ENCODE data around the gene PCDH9. TPM values are rescaled to one million over a fixed set of nuclear protein-coding genes. Genes with fewer than 3 reads are reported as not detected.

The PCDH9 gene
- total and polyA plus RNA-seq, 2 experiments from 2014 or later = 0.31 to 0.52 TPM

DNA sequence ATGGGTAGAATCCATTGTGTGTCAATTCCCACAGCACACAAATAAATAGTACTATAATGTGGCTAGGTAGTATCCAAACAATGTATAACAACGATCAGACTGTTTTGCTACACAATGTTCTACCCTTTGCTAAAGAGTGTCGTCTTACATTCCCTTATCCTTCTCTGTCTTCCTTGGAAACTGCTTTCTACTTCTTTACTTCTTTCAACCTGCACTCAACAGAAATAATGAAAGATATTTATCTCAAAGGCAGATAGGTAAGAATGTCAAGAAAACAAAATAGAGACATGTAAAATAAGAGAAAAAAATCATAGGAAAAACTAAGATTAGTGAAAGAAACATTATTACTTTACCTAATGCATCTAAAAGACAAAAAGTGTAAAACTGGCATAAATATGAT is 814.7 kb downstream of the PCDH9 start:
- no peaks in the 10 kb centered on the region for H3K36me3 ChIP-seq (ENCODE audit: insufficient read depth)
- no peak overlapping the region for H3K27ac ChIP-seq (ENCODE audit: low read depth)
- no peaks in the 10 kb centered on the region for H3K4me1 ChIP-seq (ENCODE audit: insufficient read depth)
- 0 out of 3 replicates have a peak, but pooled peaks cover 2% of the 10 kb centered on the region for H3K4me1 Mint-ChIP-seq
- peaks cover 14% of the 10 kb centered on the region; the same call in 1 of the 3 replicates for H3K36me3 Mint-ChIP-seq (ENCODE audit: low read depth)
- no peak overlapping the region for H2AFZ ChIP-seq
- H3K27me3 Mint-ChIP-seq (ENCODE audit: insufficient read depth, low read depth, poor library complexity) = no peaks in the 10 kb centered on the region
- no peaks in the 10 kb centered on the region for H3K9me2 ChIP-seq (ENCODE audit: insufficient read depth)
- peaks cover 17% of the 10 kb centered on the region for H3K9me3 Mint-ChIP-seq
- H3K27me3 ChIP-seq (ENCODE audit: insufficient read depth) = no peaks in the 10 kb centered on the region
- no peak for DNase-seq (ENCODE audit: low spot score)
- TF ChIP-seq, protein P1, sequence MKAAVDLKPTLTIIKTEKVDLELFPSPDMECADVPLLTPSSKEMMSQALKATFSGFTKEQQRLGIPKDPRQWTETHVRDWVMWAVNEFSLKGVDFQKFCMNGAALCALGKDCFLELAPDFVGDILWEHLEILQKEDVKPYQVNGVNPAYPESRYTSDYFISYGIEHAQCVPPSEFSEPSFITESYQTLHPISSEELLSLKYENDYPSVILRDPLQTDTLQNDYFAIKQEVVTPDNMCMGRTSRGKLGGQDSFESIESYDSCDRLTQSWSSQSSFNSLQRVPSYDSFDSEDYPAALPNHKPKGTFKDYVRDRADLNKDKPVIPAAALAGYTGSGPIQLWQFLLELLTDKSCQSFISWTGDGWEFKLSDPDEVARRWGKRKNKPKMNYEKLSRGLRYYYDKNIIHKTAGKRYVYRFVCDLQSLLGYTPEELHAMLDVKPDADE (IDR thresholded peaks at IDR 0.05) = no peak
- ATAC-seq = no peak
- no peak overlapping the region for H3K4me3 ChIP-seq
- no peak overlapping the region for H3K4me2 ChIP-seq
- H3K27ac Mint-ChIP-seq = no peak overlapping the region
- no peaks in the 10 kb centered on the region for H4K20me1 ChIP-seq (replicated peaks; ENCODE audit: insufficient read depth)
- no peaks in the 10 kb centered on the region for H3F3A ChIP-seq (replicated peaks; ENCODE audit: low read depth)
- H3K79me2 ChIP-seq (replicated peaks; ENCODE audit: insufficient read depth) = no peaks in the 10 kb centered on the region
- H3K4me3 Mint-ChIP-seq = no peak overlapping the region

DNA sequence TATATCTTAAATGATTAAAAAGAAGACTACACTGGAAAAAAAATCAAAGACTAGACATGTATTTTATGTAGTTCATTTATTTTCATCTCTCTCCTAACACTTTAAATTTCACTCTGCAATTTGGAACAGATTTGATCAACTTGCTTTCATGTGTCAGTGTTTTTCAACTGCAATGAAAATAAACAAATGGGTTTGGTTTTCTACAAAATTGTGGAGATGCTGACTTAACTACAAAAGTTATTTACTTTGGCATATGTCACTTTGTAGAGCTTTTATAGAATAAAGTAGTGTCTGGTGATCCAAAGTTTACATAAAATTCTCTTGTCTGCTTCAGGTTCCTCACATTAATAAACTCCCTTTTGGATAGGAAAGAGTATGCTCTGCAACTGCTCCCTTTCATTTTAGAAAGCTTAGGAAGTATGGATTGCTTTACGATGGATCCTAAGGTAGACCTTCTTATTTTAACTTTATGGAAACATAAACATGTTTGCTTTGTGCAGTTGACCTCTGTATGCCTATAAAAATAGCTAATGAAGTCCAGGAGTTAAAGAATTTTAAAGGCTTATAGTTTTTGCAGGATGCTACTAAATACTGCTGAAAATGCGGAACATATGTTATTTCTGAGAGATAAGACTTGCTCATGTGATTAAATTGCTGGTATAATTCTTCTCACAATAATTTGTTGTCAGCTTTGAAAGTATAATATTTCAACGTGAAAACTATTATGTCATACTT is 815.9 kb downstream of the PCDH9 start:
- TF ChIP-seq CREB1 (CRISPR knock-in tag; IDR thresholded peaks at IDR 0.05; ENCODE audit: low read depth) (no peak), EZH2phosphoT487 (IDR thresholded peaks at IDR 0.05; ENCODE audit: unreplicated experiment) (no peak)

DNA sequence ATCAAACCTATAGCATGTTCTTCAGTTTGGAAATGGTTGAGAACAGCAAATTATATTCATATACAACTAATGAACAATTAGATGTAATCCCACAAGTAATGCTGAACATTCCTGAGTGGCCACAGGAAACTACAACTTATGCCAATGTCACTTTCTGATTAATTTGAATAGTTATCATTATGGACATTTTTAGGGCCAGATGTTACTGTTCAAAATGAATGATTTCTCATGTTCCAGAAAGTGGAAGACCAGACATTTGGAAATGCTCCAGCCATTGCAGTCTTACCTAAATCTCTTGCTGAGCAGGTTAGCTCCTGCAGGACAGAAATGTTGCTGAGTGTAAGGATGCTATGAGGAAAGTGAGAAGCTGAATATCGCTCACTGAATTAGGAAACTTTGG is 819.8 kb downstream of the PCDH9 start:
- Histone ChIP-seq H3K79me2 (replicated peaks; ENCODE audit: insufficient read depth) (no peaks in the 10 kb centered on the region), H3K4me2 (no peak overlapping the region), H3K4me3 (no peak overlapping the region), H3K9me2 (ENCODE audit: insufficient read depth) (no peaks in the 10 kb centered on the region), H3K27ac (ENCODE audit: low read depth) (no peak overlapping the region), H4K20me1 (replicated peaks; ENCODE audit: insufficient read depth) (no peaks in the 10 kb centered on the region), H3K36me3 (ENCODE audit: insufficient read depth) (no peaks in the 10 kb centered on the region), H3K27me3 (ENCODE audit: insufficient read depth) (no peaks in the 10 kb centered on the region), H3K4me1 (ENCODE audit: insufficient read depth) (peaks cover 9% of the 10 kb centered on the region), H3F3A (replicated peaks; ENCODE audit: low read depth) (no peaks in the 10 kb centered on the region), H2AFZ (no peak overlapping the region)
- H3K9me3 Mint-ChIP-seq = no peaks in the 10 kb centered on the region
- no peak overlapping the region for H3K4me3 Mint-ChIP-seq
- H3K36me3 Mint-ChIP-seq (ENCODE audit: low read depth) = no peaks in the 10 kb centered on the region
- DNase-seq (ENCODE audit: low spot score) (no peak), ATAC-seq (no peak)
- no peak for TF ChIP-seq ZNF331 (CRISPR knock-in tag; IDR thresholded peaks at IDR 0.05; ENCODE audit: low read depth)
- TF ChIP-seq, protein P1 (IDR thresholded peaks at IDR 0.05) = no peak
- no peak for TF ChIP-seq EZH2phosphoT487 (IDR thresholded peaks at IDR 0.05; ENCODE audit: unreplicated experiment)
- no peak for TF ChIP-seq NANOG (IDR thresholded peaks at IDR 0.05; ENCODE audit: borderline replicate concordance)
- TF ChIP-seq CREB1 (CRISPR knock-in tag; IDR thresholded peaks at IDR 0.05; ENCODE audit: low read depth) = no peak
- no peak for TF ChIP-seq ZNF114 (CRISPR knock-in tag; IDR thresholded peaks at IDR 0.05)
- TF ChIP-seq, protein P2, sequence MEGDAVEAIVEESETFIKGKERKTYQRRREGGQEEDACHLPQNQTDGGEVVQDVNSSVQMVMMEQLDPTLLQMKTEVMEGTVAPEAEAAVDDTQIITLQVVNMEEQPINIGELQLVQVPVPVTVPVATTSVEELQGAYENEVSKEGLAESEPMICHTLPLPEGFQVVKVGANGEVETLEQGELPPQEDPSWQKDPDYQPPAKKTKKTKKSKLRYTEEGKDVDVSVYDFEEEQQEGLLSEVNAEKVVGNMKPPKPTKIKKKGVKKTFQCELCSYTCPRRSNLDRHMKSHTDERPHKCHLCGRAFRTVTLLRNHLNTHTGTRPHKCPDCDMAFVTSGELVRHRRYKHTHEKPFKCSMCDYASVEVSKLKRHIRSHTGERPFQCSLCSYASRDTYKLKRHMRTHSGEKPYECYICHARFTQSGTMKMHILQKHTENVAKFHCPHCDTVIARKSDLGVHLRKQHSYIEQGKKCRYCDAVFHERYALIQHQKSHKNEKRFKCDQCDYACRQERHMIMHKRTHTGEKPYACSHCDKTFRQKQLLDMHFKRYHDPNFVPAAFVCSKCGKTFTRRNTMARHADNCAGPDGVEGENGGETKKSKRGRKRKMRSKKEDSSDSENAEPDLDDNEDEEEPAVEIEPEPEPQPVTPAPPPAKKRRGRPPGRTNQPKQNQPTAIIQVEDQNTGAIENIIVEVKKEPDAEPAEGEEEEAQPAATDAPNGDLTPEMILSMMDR (conservative IDR thresholded peaks at IDR 0.05; ENCODE audit: low read depth in 2 of 2) = no peak
- no peak for TF ChIP-seq STAT1 (IDR thresholded peaks at IDR 0.05; ENCODE audit: unreplicated experiment)
- TF ChIP-seq JUNB (IDR thresholded peaks at IDR 0.05; ENCODE audit: unreplicated experiment) = no peak
- TF ChIP-seq, protein P3, sequence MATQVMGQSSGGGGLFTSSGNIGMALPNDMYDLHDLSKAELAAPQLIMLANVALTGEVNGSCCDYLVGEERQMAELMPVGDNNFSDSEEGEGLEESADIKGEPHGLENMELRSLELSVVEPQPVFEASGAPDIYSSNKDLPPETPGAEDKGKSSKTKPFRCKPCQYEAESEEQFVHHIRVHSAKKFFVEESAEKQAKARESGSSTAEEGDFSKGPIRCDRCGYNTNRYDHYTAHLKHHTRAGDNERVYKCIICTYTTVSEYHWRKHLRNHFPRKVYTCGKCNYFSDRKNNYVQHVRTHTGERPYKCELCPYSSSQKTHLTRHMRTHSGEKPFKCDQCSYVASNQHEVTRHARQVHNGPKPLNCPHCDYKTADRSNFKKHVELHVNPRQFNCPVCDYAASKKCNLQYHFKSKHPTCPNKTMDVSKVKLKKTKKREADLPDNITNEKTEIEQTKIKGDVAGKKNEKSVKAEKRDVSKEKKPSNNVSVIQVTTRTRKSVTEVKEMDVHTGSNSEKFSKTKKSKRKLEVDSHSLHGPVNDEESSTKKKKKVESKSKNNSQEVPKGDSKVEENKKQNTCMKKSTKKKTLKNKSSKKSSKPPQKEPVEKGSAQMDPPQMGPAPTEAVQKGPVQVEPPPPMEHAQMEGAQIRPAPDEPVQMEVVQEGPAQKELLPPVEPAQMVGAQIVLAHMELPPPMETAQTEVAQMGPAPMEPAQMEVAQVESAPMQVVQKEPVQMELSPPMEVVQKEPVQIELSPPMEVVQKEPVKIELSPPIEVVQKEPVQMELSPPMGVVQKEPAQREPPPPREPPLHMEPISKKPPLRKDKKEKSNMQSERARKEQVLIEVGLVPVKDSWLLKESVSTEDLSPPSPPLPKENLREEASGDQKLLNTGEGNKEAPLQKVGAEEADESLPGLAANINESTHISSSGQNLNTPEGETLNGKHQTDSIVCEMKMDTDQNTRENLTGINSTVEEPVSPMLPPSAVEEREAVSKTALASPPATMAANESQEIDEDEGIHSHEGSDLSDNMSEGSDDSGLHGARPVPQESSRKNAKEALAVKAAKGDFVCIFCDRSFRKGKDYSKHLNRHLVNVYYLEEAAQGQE (IDR thresholded peaks at IDR 0.05; ENCODE audit: unreplicated experiment) = no peak
- TF ChIP-seq POLR2AphosphoS5 (IDR thresholded peaks at IDR 0.05; ENCODE audit: low read depth) = no peak
- peaks cover 17% of the 10 kb centered on the region for H3K4me1 Mint-ChIP-seq
- H3K27me3 Mint-ChIP-seq (ENCODE audit: insufficient read depth, low read depth, poor library complexity) = no peaks in the 10 kb centered on the region
- H3K27ac Mint-ChIP-seq = no peak overlapping the region

More for the DNA sequence above, 815.9 kb downstream of the PCDH9 start:
- no peak overlapping the region for H2AFZ ChIP-seq
- no peak overlapping the region for H3K4me3 ChIP-seq
- no peaks in the 10 kb centered on the region; the same call in 1 of the 2 replicates for H3K4me1 ChIP-seq (ENCODE audit: insufficient read depth)
- ATAC-seq (no peak), DNase-seq (ENCODE audit: low spot score) (no peak)
- H3K79me2 ChIP-seq (replicated peaks; ENCODE audit: insufficient read depth) = no peaks in the 10 kb centered on the region
- H4K20me1 ChIP-seq (replicated peaks; ENCODE audit: insufficient read depth) = no peaks in the 10 kb centered on the region
- H3K27ac ChIP-seq (ENCODE audit: low read depth) = no peak overlapping the region
- H3F3A ChIP-seq (replicated peaks; ENCODE audit: low read depth) = no peaks in the 10 kb centered on the region
- Mint-ChIP-seq H3K36me3 (ENCODE audit: low read depth) (peaks cover 8% of the 10 kb centered on the region; the same call in 1 of the 3 replicates), H3K27me3 (ENCODE audit: insufficient read depth, low read depth, poor library complexity) (no peaks in the 10 kb centered on the region), H3K4me3 (no peak overlapping the region), H3K4me1 (peaks cover 8% of the 10 kb centered on the region; the same call in 2 of the 3 replicates), H3K9me3 (peaks cover 8% of the 10 kb centered on the region), H3K27ac (no peak overlapping the region)
- H3K36me3 ChIP-seq (ENCODE audit: insufficient read depth) = no peaks in the 10 kb centered on the region
- no peak overlapping the region for H3K4me2 ChIP-seq
- H3K9me2 ChIP-seq (ENCODE audit: insufficient read depth) = no peaks in the 10 kb centered on the region
- H3K27me3 ChIP-seq (ENCODE audit: insufficient read depth) = no peaks in the 10 kb centered on the region

All from GM23338 (cell line).